Cardiac fibroblast (primary cell): ENCODE measurements around the gene PCDH9.
"Not testable (repeated sequence)": the region's sequence is repeated elsewhere in the genome, so short reads cannot be mapped to it uniquely, and the experiment has no call there.

Experiments
- DNase-seq, 2 donors: peaks; one replicate each; pipeline versions ENCODE4 v3.0.0 to v3.0.0-alpha.2; 2010; ENCODE audit warnings: low read depth in 2 of 2
- H3K4me3 ChIP-seq, 2 donors: replicated peaks in 1 of 2; 1 replicate in 1 of 2; 2 replicates in 1 of 2; pipeline ENCODE4 v1.5.1; 2011; ENCODE audit warnings: low read depth in 2 of 2, low read length in 2 of 2, mild to moderate bottlenecking in 2 of 2, moderate library complexity in 1 of 2
- TF ChIP-seq, protein P1 (sequence below): IDR thresholded peaks from one replicate; pipeline ENCODE4 v1.5.1; 2011; ENCODE audit warnings: low read depth, mild to moderate bottlenecking, low read length, inconsistent platforms

PCDH9 gene

DNA sequence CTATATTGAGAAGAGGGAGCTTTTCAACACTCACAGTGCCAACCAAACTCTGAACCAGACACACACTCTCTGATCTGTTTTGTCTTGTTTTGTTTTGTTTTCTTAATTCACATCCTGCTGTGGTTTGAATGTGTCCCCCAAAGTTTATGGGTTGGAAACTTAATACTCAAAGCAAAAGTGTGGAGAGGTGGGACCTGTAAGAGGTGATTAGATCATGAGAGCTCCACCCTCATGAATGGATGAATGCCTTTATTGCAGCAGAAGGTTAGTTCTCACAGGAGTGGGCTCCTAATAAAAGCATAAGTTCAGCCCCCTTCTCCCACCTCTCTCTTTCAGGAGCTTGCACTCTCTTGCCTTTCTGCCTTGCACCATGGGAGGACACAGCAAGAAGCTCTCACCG, 957.1 kb downstream of the PCDH9 start:
- no peak for DNase-seq
- TF ChIP-seq, protein P1, sequence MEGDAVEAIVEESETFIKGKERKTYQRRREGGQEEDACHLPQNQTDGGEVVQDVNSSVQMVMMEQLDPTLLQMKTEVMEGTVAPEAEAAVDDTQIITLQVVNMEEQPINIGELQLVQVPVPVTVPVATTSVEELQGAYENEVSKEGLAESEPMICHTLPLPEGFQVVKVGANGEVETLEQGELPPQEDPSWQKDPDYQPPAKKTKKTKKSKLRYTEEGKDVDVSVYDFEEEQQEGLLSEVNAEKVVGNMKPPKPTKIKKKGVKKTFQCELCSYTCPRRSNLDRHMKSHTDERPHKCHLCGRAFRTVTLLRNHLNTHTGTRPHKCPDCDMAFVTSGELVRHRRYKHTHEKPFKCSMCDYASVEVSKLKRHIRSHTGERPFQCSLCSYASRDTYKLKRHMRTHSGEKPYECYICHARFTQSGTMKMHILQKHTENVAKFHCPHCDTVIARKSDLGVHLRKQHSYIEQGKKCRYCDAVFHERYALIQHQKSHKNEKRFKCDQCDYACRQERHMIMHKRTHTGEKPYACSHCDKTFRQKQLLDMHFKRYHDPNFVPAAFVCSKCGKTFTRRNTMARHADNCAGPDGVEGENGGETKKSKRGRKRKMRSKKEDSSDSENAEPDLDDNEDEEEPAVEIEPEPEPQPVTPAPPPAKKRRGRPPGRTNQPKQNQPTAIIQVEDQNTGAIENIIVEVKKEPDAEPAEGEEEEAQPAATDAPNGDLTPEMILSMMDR = no peak
- H3K4me3 ChIP-seq = no peak overlapping the region

DNA sequence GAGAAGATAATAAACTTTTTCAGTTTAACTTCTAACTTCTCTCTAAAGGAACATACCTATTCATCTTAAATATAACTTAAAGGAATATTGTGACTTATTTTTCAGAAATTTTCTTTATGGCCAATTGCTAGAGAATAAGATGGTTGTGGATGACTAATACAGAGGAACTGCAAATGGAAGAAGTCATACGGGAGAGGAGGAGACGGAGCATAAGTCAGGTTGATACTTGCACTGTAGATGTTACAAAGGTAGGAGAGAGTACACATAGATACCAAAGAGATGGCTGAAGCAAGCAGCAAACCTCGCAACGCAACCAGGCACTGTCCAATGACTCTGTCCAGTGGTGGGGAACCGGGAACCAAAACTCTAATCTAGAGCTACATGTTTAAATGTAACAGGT, 963.4 kb downstream of the PCDH9 start:
- no peak for DNase-seq
- H3K4me3 ChIP-seq = no peak overlapping the region
- TF ChIP-seq, protein P1 = no peak

DNA sequence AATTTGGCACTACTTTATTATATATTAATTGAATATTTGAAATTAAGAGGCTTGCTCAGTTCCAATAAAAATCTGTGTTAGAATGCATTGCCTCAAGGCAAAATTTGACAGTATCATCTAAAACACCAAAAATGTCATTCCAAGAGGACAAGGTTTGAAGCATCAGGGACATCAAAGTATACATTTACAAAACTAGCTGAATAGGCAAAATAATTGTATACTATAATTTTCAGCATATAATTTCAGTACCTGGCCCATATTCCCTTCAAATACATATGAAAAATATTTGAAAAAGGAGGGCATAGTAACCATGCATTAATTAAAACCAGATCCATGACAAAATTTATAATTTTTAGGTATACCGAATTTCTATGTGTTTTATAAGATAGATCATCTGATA, 963.8 kb downstream of the PCDH9 start:
- TF ChIP-seq, protein P1 = no peak
- DNase-seq = no peak

DNA sequence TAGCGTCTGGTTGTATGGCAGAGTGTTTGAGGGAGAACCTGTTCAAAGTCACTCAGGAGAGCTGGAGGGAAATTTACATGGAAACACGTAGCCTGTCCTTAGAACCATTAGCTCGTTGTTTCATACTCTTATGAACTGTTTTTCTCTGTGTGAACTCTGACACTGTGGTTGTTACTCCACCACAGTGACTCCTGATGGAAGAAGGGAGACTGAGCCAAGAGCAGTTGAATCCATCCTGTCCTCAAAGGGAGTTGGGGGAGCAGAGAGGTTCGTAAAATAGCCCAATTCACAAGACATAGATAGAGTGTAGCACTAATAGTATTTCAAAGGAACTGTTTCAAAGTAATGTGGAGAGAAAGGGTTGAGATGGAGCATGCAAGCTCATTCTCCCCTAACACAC, 964.8 kb downstream of the PCDH9 start:
- H3K4me3 ChIP-seq = no peak overlapping the region
- DNase-seq = no peak
- TF ChIP-seq, protein P1 = no peak

More for the DNA sequence above, 963.8 kb downstream of the PCDH9 start:
- H3K4me3 ChIP-seq = no peak overlapping the region

DNA sequence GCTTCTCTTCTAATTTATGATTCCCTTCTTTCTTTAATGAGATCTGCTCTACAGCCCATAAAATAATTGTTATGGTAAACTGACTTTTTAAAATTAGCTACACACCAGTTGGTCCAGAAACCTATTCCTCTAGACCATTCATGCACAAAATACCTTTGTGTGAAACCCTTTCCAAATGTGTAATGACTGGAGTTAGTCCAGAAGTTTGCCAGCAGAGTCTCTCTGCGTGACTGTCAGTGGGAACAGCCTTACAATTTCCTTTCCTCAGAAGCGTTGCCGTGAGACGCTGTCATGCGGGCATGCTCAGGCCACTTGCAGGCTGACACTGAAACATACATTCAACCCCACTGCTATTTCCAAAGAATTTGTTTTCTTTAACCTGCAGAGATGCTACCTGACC, 965.2 kb downstream of the PCDH9 start:
- no peak overlapping the region for H3K4me3 ChIP-seq
- DNase-seq = no peak
- TF ChIP-seq, protein P1 = no peak

DNA sequence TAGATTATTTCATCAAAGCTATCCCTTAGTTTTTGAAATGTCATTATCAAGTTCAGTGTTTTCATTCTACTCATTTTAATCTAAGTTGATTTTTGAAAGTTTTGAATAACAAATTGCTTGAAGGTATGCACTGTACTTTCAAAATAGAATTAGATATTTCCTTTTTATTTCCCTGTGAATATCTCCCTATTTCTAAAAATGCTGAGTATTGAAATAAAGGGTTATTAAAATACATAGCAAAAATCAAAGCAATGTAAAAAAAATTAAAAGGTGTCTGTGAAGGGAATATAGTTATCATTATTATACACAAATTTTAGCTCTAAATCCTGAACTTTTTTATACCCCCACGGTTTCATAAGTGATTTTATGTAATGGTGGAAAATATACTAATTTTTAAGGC, 967.8 kb downstream of the PCDH9 start:
- no peak overlapping the region for H3K4me3 ChIP-seq
- DNase-seq = no peak
- TF ChIP-seq, protein P1 = no peak

DNA sequence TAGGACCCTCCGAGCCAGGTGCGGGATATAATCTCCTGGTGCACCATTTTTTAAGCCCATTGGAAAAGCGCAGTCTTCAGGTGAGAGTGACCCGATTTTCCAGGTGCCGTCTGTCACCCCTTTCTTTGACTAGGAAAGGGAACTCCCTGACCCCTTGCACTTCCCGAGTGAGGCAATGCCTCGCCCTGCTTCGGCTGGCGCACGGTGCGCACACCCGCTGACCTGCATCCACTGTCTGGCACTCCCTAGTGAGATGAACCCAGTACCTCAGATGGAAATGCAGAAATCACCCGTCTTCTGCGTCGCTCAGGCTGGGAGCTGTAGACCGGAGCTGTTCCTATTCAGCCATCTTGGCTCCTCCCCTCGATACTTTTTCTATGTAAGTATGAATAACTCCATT, 970.7 kb downstream of the PCDH9 start:
- DNase-seq, H3K4me3 ChIP-seq: not testable (repeated sequence)
